SK-N-SH treated with all-trans-retinoic acid at 6 μM for 48 hours (cell line): ENCODE measurements around the gene PRMT3.

ENCODE experiments used
- ATAC-seq: fragments of 200-7000 bp; cut with Tn5 transposase; 3 replicates; pipeline ENCODE4 v1.9.1; 2020; ENCODE audit warnings: mild to moderate bottlenecking, moderate library complexity
- ARNTL ChIP-seq: fragments of 450-650 bp; formaldehyde crosslinking; IDR thresholded peaks from 2 replicates; pipeline ENCODE4 v1.5.0; 2020; ENCODE audit warnings: low read depth, mild to moderate bottlenecking, moderate library complexity, borderline replicate concordance
- BACH2 ChIP-seq: fragments of 250-450 bp; sonication (Bioruptor Pico); IDR thresholded peaks from 2 replicates; pipeline ENCODE4 v1.9.0; 2021; ENCODE audit warnings: mild to moderate bottlenecking, borderline replicate concordance
- CREB5 ChIP-seq: fragments of 250-450 bp; sonication (Bioruptor Pico); IDR thresholded peaks from 2 replicates; pipeline ENCODE4 v1.5.1; 2020; ENCODE audit warnings: low read depth, mild to moderate bottlenecking, moderate library complexity
- CSDC2 ChIP-seq: fragments of 250-450 bp; sonication (Bioruptor Pico); IDR thresholded peaks from 2 replicates; pipeline ENCODE4 v1.5.0; 2020; ENCODE audit warnings: mild to moderate bottlenecking, moderate library complexity
- CSRNP3 ChIP-seq: fragments of 250-450 bp; sonication (Bioruptor Pico); IDR thresholded peaks from 2 replicates; pipeline ENCODE4 v1.5.1; 2021; ENCODE audit warnings: mild to moderate bottlenecking, moderate library complexity
- ESRRG ChIP-seq: fragments of 250-450 bp; sonication (Bioruptor Pico); IDR thresholded peaks from 2 replicates; pipeline ENCODE4 v1.6.1; 2021; ENCODE audit warnings: mild to moderate bottlenecking
- GLIS3 ChIP-seq: fragments of 250-450 bp; sonication (Bioruptor Pico); IDR thresholded peaks from 2 replicates; pipeline ENCODE4 v1.5.0; 2020; ENCODE audit warnings: mild to moderate bottlenecking, moderate library complexity
- ISL1 ChIP-seq: fragments of 250-450 bp; sonication (Bioruptor Pico); IDR thresholded peaks from 2 replicates; pipeline ENCODE4 v2.1.2; 2022; ENCODE audit warnings: mild to moderate bottlenecking, moderate library complexity
- OSR1 ChIP-seq: fragments of 250-450 bp; sonication (Bioruptor Pico); IDR thresholded peaks from 2 replicates; pipeline ENCODE4 v1.8.0; 2022; ENCODE audit warnings: moderate library complexity, mild to moderate bottlenecking, inconsistent platforms
- PATZ1 ChIP-seq: fragments of 250-450 bp; sonication (Bioruptor Pico); IDR thresholded peaks from 2 replicates; pipeline ENCODE4 v1.8.0; 2020; ENCODE audit warnings: mild to moderate bottlenecking, moderate library complexity, borderline replicate concordance
- PPARA ChIP-seq: fragments of 250-450 bp; sonication (Bioruptor Pico); IDR thresholded peaks from 2 replicates; pipeline ENCODE4 v1.5.0; 2020; ENCODE audit warnings: mild to moderate bottlenecking, borderline replicate concordance
- RARB ChIP-seq: fragments of 250-450 bp; sonication (Bioruptor Pico); IDR thresholded peaks from 2 replicates; pipeline ENCODE4 v1.8.0; 2021; ENCODE audit warnings: mild to moderate bottlenecking, moderate library complexity
- SNAI2 ChIP-seq: fragments of 250-450 bp; sonication (Bioruptor Pico); IDR thresholded peaks from 2 replicates; pipeline ENCODE4 v1.5.0; 2020; ENCODE audit warnings: mild to moderate bottlenecking, moderate library complexity
- TCF4 ChIP-seq: fragments of 250-450 bp; sonication (Bioruptor Pico); IDR thresholded peaks from 2 replicates; pipeline ENCODE4 v1.8.0; 2021; ENCODE audit warnings: mild to moderate bottlenecking, moderate library complexity, borderline replicate concordance
- TOX ChIP-seq: fragments of 250-450 bp; sonication (Bioruptor Pico); IDR thresholded peaks from 2 replicates; pipeline ENCODE4 v1.8.0; 2021; ENCODE audit warnings: mild to moderate bottlenecking, moderate library complexity, borderline replicate concordance
- TSHZ2 ChIP-seq: fragments of 250-450 bp; sonication (Bioruptor Pico); IDR thresholded peaks from 2 replicates; pipeline ENCODE4 v1.5.0; 2020; ENCODE audit warnings: mild to moderate bottlenecking, moderate library complexity
- ZC3H10 ChIP-seq: fragments of 250-450 bp; sonication (Bioruptor Pico); IDR thresholded peaks from 2 replicates; pipeline ENCODE4 v1.5.1; 2021; ENCODE audit warnings: mild to moderate bottlenecking, moderate library complexity
- ZFP30 ChIP-seq: fragments of 450-650 bp; formaldehyde crosslinking; IDR thresholded peaks from 2 replicates; pipeline ENCODE4 v1.5.0; 2022; ENCODE audit warnings: mild to moderate bottlenecking, moderate library complexity
- ZNF565 ChIP-seq: fragments of 450-650 bp; formaldehyde crosslinking; conservative IDR thresholded peaks from 2 replicates; pipeline ENCODE4 v1.5.0; 2020; ENCODE audit warnings: low read depth, mild to moderate bottlenecking, moderate library complexity
- ZNF70 ChIP-seq: fragments of 450-650 bp; formaldehyde crosslinking; IDR thresholded peaks from 2 replicates; pipeline ENCODE4 v1.5.0; 2020; ENCODE audit warnings: mild to moderate bottlenecking, moderate library complexity
- ZNF8 ChIP-seq: fragments of 450-650 bp; formaldehyde crosslinking; IDR thresholded peaks from 2 replicates; pipeline ENCODE4 v1.5.0; 2020; ENCODE audit warnings: mild to moderate bottlenecking, moderate library complexity

Gene PRMT3

GRCh38 chr11:20406484-20406883 lies 19.0 kb downstream of the PRMT3 start:
- no peak for TF ChIP-seq ARNTL
- no peak for TF ChIP-seq ZFP30 (CRISPR knock-in tag)
- no peak for TF ChIP-seq ZNF565 (CRISPR knock-in tag)
- TF ChIP-seq CSDC2 (CRISPR knock-in tag), result no peak
- no peak for TF ChIP-seq PATZ1 (CRISPR knock-in tag)
- TF ChIP-seq TSHZ2 (CRISPR knock-in tag), result no peak
- TF ChIP-seq, all 23 proteins: peak for 0
- no peak for ATAC-seq

GRCh38 chr11:20407344-20407743 lies 19.8 kb downstream of the PRMT3 start:
- no peak for TF ChIP-seq BACH2 (CRISPR knock-in tag)
- TF ChIP-seq TOX (CRISPR knock-in tag), result no peak
- TF ChIP-seq ZNF8 (CRISPR knock-in tag), result no peak
- TF ChIP-seq RARB (CRISPR knock-in tag), result no peak
- TF ChIP-seq CREB5, result no peak
- no peak for TF ChIP-seq ZFP30 (CRISPR knock-in tag)
- no peak for TF ChIP-seq SNAI2
- TF ChIP-seq ZC3H10 (CRISPR knock-in tag), result no peak
- no peak for TF ChIP-seq ZNF70 (CRISPR knock-in tag)
- TF ChIP-seq PPARA (CRISPR knock-in tag), result no peak
- TF ChIP-seq TCF4, result no peak
- TF ChIP-seq CSDC2 (CRISPR knock-in tag), result no peak
- TF ChIP-seq ISL1 (CRISPR knock-in tag), result no peak
- no peak for ATAC-seq

- no peak for TF ChIP-seq ISL1 (CRISPR knock-in tag)
- no peak for TF ChIP-seq ARNTL
- no peak for TF ChIP-seq TCF4
- no peak for TF ChIP-seq TOX (CRISPR knock-in tag)
- no peak for TF ChIP-seq ZNF565 (CRISPR knock-in tag)
- TF ChIP-seq GLIS3 (CRISPR knock-in tag), result no peak
- TF ChIP-seq ZC3H10 (CRISPR knock-in tag), result no peak
- no peak for TF ChIP-seq CREB5
- no peak for TF ChIP-seq CSRNP3 (CRISPR knock-in tag)
- no peak for TF ChIP-seq OSR1
- TF ChIP-seq ESRRG, result no peak
- TF ChIP-seq TSHZ2 (CRISPR knock-in tag), result no peak
- no peak for TF ChIP-seq ZFP30 (CRISPR knock-in tag)
- TF ChIP-seq SNAI2, result no peak
- no peak for TF ChIP-seq RARB (CRISPR knock-in tag)
- ATAC-seq, result no peak
Measured at GRCh38 chr11:20415432-20415831, 27.9 kb downstream of the PRMT3 start.
